Endothelial cell of umbilical vein (primary cell): ENCODE data around the gene MCM5. TPM values are rescaled to one million over a fixed set of nuclear protein-coding genes. Genes with fewer than 3 reads are reported as not detected.

Source experiments
- BruUV-seq: library from RNA; stranded (reverse); fragments of 400-500 nt; replicated peaks from 2 replicates; lab custom pipeline; 2021; lab: Mats Ljungman, UMichigan
- CTCF ChIA-PET: fragments of 300-600, 350-600 bp; sonication (Branson Sonifier 250); formaldehyde crosslinking; loops from one replicate; lab custom pipeline; 2021; ENCODE audit warnings: antibody characterized with exemption, inconsistent platforms; lab: Charles Lee
- POLR2A ChIA-PET: fragments of 300-600, 350-600 bp; sonication (Branson Sonifier 250); formaldehyde crosslinking; loops from one replicate; lab custom pipeline; 2021; ENCODE audit warnings: antibody characterized with exemption, inconsistent platforms; lab: Charles Lee
- DNase-seq: peaks from one replicate; pipeline ENCODE4 v3.0.0-alpha.2; 2011; ENCODE audit warnings: low read depth, low spot score
- FAIRE-seq: peaks from 2 replicates; lab custom pipeline; 2011; peaks lifted over from hg19 to GRCh38; lab: Jason Lieb, UNC
- H2AFZ ChIP-seq: 2 replicates; pipeline ENCODE4 v1.6.0; 2012; ENCODE audit warnings: low read depth, low read length, control low read depth, inconsistent platforms
- H3K27ac ChIP-seq: 2 replicates; pipeline ENCODE4 v1.5.1; 2011; ENCODE audit warnings: low read depth, mild to moderate bottlenecking, control low read depth, low read length, moderate library complexity; ENCODE audit not compliant: insufficient read depth
- H3K27me3 ChIP-seq, 2 experiments: 2 replicates each; pipeline versions ENCODE4 v1.6.0 to v1.6.1; 2011; ENCODE audit warnings: low read length in 2 of 2, mixed read lengths in 1 of 2; ENCODE audit not compliant: control insufficient read depth in 2 of 2, insufficient read depth in 2 of 2
- H3K36me3 ChIP-seq, 2 experiments: 2 replicates in 1 of 2; 3 replicates in 1 of 2; pipeline ENCODE4 v1.5.1; 2011; ENCODE audit warnings: low read length in 2 of 2, mild to moderate bottlenecking in 1 of 2, moderate library complexity in 1 of 2; ENCODE audit not compliant: control insufficient read depth in 2 of 2, insufficient read depth in 2 of 2; ENCODE audit errors: extremely low read depth in 1 of 2
- H3K4me1 ChIP-seq: 3 replicates; pipeline ENCODE4 v1.5.1; 2011; ENCODE audit warnings: mild to moderate bottlenecking, low read length; ENCODE audit not compliant: control insufficient read depth, insufficient read depth; ENCODE audit errors: extremely low read depth
- H3K4me2 ChIP-seq: 2 replicates; pipeline ENCODE4 v1.6.1; 2011; ENCODE audit warnings: low read length, control low read depth, mixed read lengths; ENCODE audit not compliant: insufficient read depth
- H3K4me3 ChIP-seq, 3 experiments: fragments of 200-600 bp in 1 of 3; sonication (generic), shearing (Covaris generic) in 1 of 3; replicated peaks in 1 of 3; 2 replicates each; pipeline ENCODE4 v1.5.1; 2011 to 2016; ENCODE audit warnings: control low read depth in 3 of 3, low read length in 3 of 3, mild to moderate bottlenecking in 2 of 3, inconsistent platforms in 1 of 3, low read depth in 1 of 3, moderate library complexity in 1 of 3; ENCODE audit not compliant: insufficient read depth in 1 of 3
- H3K79me2 ChIP-seq: 2 replicates; pipeline ENCODE4 v1.6.0; 2012; ENCODE audit warnings: low read length, inconsistent platforms; ENCODE audit not compliant: control insufficient read depth, insufficient read depth
- H3K9ac ChIP-seq: replicated peaks from 2 replicates; pipeline ENCODE3; 2011; ENCODE audit warnings: low read length, control low read depth; ENCODE audit not compliant: insufficient read depth; ENCODE audit errors: extremely low read depth
- H3K9me1 ChIP-seq: replicated peaks from 3 replicates; pipeline ENCODE4 v1.6.0; 2011; ENCODE audit warnings: mild to moderate bottlenecking, low read length; ENCODE audit not compliant: control insufficient read depth, insufficient read depth; ENCODE audit errors: extremely low read depth
- H3K9me3 ChIP-seq: replicated peaks from 2 replicates; pipeline ENCODE4 v1.5.1; 2012; ENCODE audit warnings: low read length, inconsistent platforms; ENCODE audit not compliant: control insufficient read depth, insufficient read depth
- H4K20me1 ChIP-seq: replicated peaks from 2 replicates; pipeline ENCODE3; 2011; ENCODE audit warnings: mild to moderate bottlenecking, low read length; ENCODE audit not compliant: control insufficient read depth, insufficient read depth; ENCODE audit errors: extremely low read depth
- CTCF ChIP-seq, 2 donors: IDR thresholded peaks; 1 replicate in 1 of 2; 2 replicates in 1 of 2; pipeline ENCODE4 v1.5.1; 2011; ENCODE audit warnings: low read length in 2 of 2, mild to moderate bottlenecking in 2 of 2, moderate library complexity in 2 of 2, control low read depth in 1 of 2, inconsistent platforms in 1 of 2, low read depth in 1 of 2; ENCODE audit not compliant: insufficient read depth in 1 of 2; ENCODE audit errors: extremely low read depth in 1 of 2
- EZH2 ChIP-seq: IDR thresholded peaks from 2 replicates; pipeline ENCODE4 v1.6.1; 2012; ENCODE audit warnings: borderline replicate concordance, low read depth, mild to moderate bottlenecking, moderate library complexity, low read length, inconsistent platforms; ENCODE audit not compliant: severe bottlenecking
- FOS ChIP-seq: IDR thresholded peaks from 2 replicates; pipeline ENCODE4 v1.6.1; 2011; ENCODE audit warnings: mild to moderate bottlenecking, low read length, moderate library complexity, borderline replicate concordance; ENCODE audit not compliant: insufficient read depth
- GATA2 ChIP-seq: IDR thresholded peaks from 2 replicates; pipeline ENCODE4 v1.7.0; 2011; ENCODE audit warnings: low read depth, mild to moderate bottlenecking, moderate library complexity, mixed read lengths, low read length; ENCODE audit not compliant: insufficient read length, insufficient read depth
- JUN ChIP-seq: IDR thresholded peaks from 2 replicates; pipeline ENCODE4 v1.6.1; 2011; ENCODE audit warnings: borderline replicate concordance, low read depth; ENCODE audit not compliant: insufficient read length, insufficient read depth
- MAX ChIP-seq: IDR thresholded peaks from 2 replicates; pipeline ENCODE4 v1.6.1; 2011; ENCODE audit not compliant: insufficient read depth, insufficient read length
- MYC ChIP-seq: IDR thresholded peaks from one replicate; pipeline ENCODE4 v1.6.1; 2011; ENCODE audit warnings: mild to moderate bottlenecking, low read depth, low read length
- POLR2A ChIP-seq: IDR thresholded peaks from 2 replicates; pipeline ENCODE4 v1.6.1; 2012; ENCODE audit warnings: low read depth, mild to moderate bottlenecking, control low read depth, low read length
- POLR2AphosphoS5 ChIP-seq: IDR thresholded peaks from 2 replicates; pipeline ENCODE4 v1.6.1; 2012; ENCODE audit warnings: low read depth, mild to moderate bottlenecking, control low read depth, low read length, moderate library complexity; ENCODE audit not compliant: insufficient read depth
- dilution Hi-C: fragments of 300-500 bp; cut with MboI; formaldehyde crosslinking; loops from one replicate; pipeline ENCODE4 v1.15.0; 2019; ENCODE audit warnings: low sequenced_read_pairs; ENCODE audit not compliant: extremely low pct_ligation_motif_present
- intact Hi-C: fragments of 100-400 bp; cut with micrococcal nuclease; formaldehyde crosslinking; loops from one replicate; pipeline ENCODE4 v1.10.0; 2022
- polyA plus RNA-seq, 4 experiments: library from polyadenylated mRNA; depleted of rRNA in 3 of 4; stranded (reverse) in 3 of 4; unstranded in 1 of 4; fragments of >200 nt; gene quantifications; 2 replicates each; pipeline versions ENCODE4 v1.2.1 to v1.2.3, GENCODE V29; 2011 to 2012; ENCODE audit warnings: missing spikeins in 1 of 4
- total RNA-seq: library from RNA; stranded (reverse); gene quantifications from 2 replicates; pipeline ENCODE4 v1.2.3, GENCODE V29; 2021

The MCM5 gene
- total and polyA plus RNA-seq, 2 donors (not counting 3 experiments of a cell fraction or from before 2014, with no cell fraction given): 67.8 to 111 TPM

- DNase-seq (no peak), FAIRE-seq (no peak)
- H3K27ac ChIP-seq: no peak overlapping the region
- TF ChIP-seq FOS (no peak), EZH2 (no peak), POLR2A (no peak), POLR2AphosphoS5 (no peak), MAX (no peak), JUN (no peak), CTCF (IDR thresholded peaks at IDR 0.05; ENCODE audit: extremely low read depth in 1 of 2, insufficient read depth in 1 of 2, low read depth in 1 of 2, low read length in 2 of 2) (no peak), GATA2 (no peak), MYC (no peak)
- H3K9ac ChIP-seq: no peak overlapping the region
- H3K27me3 ChIP-seq: no peaks in the 10 kb centered on the region
- H2AFZ ChIP-seq: no peak overlapping the region
- ChIA-PET CTCF (interaction anchor here (1.7 kb wide), 2 partner anchors 8 to 13 kb away, joined by 4 to 8 read pairs; no protein-coding TSS in a partner anchor), POLR2A (interaction anchor here (0.6 kb wide), 1 partner anchor 33 kb away, joined by 3 read pairs; no protein-coding TSS in a partner anchor)
- no peaks in the 10 kb centered on the region for H3K36me3 ChIP-seq
- no peaks in the 10 kb centered on the region for H4K20me1 ChIP-seq
- dilution Hi-C loops (no loop called here), intact Hi-C loops (loop anchor here (10.0 kb wide), 1 partner anchor 555 kb away; no protein-coding TSS in a partner anchor)
- H3K9me1 ChIP-seq: no peaks in the 10 kb centered on the region
- no peaks in the 10 kb centered on the region for H3K9me3 ChIP-seq
- H3K4me3 ChIP-seq: no peak overlapping the region
- H3K4me1 ChIP-seq: peaks cover 6% of the 10 kb centered on the region
- no TSS peak for BruUV-seq
- H3K4me2 ChIP-seq: no peak overlapping the region
- no peaks in the 10 kb centered on the region for H3K79me2 ChIP-seq
Observed at GRCh38 chr22:35359380-35360065, 40.4 kb upstream of the MCM5 start.
